Hematopoietic multipotent progenitor cell treated with erythropoietin and hydrocortisone succinate and interleukin-3 and kit ligand, for 8 days (in vitro differentiated cells): ENCODE results near the gene PPP1R7.
"Not testable (repeated sequence)": the region's sequence is repeated elsewhere in the genome, so short reads cannot be mapped to it uniquely, and the experiment has no call there.

Source experiments
- DNase-seq: peaks from one replicate; pipeline ENCODE4 v3.0.0-alpha.2; 2015

PPP1R7 gene, protein sequence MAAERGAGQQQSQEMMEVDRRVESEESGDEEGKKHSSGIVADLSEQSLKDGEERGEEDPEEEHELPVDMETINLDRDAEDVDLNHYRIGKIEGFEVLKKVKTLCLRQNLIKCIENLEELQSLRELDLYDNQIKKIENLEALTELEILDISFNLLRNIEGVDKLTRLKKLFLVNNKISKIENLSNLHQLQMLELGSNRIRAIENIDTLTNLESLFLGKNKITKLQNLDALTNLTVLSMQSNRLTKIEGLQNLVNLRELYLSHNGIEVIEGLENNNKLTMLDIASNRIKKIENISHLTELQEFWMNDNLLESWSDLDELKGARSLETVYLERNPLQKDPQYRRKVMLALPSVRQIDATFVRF

DNA sequence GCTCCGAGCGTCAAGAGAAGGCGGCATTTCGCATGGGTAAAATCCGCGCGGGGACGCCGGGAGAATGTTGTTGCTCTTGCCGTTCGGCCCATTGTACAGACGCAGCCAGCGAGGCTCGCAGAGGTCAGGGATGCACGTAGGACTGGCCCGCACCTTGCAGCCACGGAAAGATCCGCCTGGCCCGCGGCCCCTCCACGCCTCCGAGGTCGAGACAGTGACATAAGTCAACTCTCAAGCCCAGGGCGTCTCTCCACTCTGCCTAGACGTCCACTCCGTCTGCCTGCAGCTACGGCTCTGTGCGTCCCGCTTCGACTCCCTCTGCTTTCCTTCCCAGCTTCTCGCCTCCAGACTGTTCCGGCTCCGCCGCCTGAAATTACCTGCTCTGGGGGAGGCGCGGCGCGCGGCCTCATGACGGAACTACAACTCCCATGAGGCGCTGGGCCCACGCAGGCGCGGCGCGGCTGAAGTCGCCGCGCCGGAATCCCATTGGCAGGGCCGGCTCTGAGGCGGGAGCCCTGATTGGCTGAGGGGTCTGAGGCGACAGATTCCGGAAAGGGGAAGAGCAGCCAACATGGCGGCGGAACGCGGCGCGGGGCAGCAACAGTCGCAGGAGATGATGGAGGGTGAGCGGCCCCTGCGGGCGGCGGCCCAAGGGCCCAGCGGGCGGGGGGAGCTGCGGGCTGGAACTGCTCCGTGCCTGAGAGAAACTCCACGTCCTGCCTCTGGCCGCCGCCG, at the start of gene PPP1R7:
TSS of gene PPP1R7 (plus strand) at position 543 of the 735 bp plus-strand sequence. CDS start at position 572, 29 bp downstream.
- peak; percentile 95 for DNase-seq

DNA sequence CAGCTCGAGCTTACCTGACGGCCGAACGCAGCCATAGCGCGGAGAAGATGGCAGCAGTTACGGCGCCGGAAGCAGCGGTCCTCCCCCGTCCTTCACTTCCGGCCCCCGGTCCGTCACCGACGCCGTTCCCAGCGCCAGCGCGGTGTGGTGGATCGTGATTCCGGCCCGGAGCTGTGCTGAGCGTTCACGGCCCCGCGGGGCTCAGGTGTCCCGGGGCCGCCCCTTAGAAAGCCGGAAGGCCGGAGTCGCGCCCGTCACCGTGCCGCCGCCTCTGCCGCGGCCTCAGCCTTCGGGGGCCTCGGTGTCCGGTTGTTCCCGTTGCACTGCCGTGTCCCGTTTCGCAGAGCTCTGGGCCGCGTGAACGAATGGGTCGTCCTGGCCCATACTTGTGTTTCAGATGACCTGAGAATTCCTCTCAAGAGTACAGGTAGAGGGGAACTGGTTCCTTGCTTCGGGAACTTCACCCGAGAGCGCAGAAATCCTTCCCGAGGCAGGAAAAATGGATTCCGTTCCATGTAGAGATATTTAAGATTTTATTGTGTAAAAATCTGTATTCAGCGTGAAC, 47.9 kb upstream of the PPP1R7 start, which contains the start of gene MTERF4:
TSS of gene MTERF4 (minus strand) at position 49 of the 565 bp plus-strand sequence. CDS start at position 35, 14 bp downstream.
- peak; percentile 87 for DNase-seq

DNA sequence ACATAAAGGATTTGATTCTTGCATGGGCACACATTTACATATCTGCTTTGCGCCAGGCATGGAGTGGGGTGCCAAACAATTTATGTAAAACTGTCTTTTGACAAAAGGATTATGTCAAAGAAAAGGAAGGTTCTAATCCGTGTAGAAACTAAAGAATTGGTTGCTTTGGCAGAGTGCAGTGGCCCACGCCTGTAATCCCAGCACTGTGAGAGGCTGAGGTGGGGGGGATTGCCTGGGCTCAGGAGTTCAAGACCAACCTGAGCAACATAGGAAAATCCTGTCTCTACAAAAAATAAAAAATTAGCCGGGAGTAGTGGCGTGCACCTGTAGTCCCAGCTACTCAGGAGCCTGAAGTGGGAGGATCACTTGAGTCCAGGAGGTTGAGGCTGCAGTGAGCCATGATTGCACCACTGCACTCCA, 47.1 kb upstream of the PPP1R7 start:
- DNase-seq, result peak; percentile 17

DNA sequence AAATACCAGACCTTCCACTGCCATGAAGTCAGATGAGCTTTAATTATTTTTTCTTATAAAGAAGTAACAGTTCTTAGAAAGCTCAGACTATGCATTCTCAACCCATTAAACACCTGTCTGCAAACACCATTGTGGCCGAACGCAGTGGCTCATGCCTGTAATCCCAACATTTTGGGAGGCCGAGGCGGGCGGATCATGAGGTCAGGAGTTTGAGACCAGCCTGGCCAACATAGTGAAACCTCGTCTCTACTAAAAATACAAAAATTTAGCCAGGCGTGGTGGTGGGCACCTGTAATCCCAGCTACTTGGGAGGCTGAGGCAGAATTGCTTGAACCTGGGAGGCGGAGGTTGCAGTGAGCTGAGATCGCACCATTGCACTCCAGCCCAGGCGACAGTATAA, 45.7 kb upstream of the PPP1R7 start:
- DNase-seq, result not testable (repeated sequence)

DNA sequence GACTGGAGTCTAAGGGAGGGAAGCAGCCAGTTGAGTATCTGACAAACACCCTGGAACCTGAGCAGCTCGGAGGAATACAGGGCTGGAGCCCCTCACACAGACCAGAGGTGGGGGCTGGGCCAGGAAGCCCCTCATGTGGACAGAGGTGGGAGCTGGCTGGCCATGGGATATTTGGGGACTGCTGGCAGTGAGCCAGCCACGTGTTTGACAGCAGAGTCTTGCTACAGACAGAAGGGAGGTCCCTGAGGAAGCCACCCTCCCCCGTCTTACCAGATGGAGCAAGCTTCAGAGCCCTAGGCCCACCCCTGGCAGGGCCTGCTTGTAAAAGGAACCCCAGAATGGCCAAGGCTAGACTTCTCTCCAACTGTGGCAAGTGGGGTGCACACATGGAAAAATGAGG, 44.6 kb upstream of the PPP1R7 start:
- DNase-seq, result no peak

DNA sequence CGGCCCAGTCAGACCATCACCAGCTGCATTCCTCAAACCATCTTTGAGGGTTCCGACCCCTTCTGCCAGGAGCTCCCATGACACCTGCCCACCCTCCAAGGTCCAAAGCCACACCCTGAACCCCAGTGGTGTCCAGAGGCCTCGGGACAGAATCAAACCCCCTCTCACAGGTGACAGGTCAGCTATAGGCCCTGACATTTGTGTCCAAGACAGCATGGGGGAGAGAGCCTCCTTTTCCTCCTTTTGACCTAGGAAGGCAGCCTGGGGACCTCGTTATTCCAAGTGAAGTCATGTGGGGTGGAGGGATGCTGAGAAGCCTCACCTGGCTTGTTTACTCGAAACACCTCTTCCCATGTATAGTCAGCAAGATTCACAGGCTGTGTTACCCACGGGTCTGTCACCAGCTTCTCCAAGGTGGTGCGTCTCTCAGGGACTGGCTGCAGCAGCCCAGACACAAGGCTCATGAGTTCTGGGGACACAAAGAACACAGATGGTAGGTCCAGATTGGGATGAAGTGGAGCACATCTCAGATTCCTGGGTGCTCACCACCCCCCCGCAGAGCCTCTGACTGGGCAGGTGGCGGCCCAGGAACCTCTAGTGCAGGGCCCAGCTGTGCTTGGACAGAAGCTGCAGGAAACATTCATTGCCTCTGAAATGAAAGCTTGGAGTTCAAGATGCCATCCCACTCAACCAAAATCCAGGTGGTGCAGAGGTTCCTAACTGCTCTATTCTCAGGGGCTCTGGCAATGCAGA, 43.1 kb upstream of the PPP1R7 start:
- DNase-seq, result no peak

DNA sequence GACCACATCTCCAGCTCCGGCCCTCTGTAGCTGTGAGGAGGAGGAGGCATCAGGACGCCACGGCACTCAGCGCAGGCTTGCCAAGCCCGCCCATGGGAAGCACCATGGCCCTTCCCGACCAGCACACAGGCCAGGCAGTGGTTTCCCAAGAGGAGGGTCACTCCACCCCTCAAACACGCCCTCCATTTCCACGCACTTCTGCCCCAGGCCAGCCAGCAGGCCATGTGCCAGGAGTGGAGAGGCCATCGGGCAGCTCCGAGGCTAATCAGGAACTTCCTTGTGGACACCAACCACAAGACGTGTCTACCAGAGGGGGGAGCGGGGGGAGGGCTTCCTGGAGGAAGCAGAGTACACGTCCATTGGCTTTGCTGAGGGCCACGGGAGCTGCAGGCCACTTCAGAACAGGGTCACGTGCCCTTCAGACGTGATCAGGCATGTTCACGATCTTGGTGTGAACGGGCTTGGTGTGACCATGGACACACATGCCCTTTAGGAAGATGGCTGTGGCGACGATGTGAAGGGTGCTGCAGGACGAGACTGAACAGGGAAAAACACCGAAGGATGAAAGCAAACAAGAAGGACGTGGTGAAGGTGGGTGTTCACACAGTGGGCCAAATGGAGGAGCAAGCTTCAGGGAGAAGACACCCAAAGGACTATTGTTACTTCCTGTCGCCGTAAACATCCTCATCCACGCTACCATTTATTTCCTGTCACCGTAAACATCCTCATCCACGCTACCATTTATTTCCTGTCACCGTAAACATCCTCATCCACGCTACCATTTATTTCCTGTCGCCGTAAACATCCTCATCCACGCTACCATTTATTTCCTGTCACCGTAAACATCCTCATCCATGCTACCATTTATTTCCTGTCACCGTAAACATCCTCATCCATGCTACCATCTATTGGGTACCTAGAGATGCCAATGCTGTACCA, 41.7 kb upstream of the PPP1R7 start:
- DNase-seq, result no peak

DNA sequence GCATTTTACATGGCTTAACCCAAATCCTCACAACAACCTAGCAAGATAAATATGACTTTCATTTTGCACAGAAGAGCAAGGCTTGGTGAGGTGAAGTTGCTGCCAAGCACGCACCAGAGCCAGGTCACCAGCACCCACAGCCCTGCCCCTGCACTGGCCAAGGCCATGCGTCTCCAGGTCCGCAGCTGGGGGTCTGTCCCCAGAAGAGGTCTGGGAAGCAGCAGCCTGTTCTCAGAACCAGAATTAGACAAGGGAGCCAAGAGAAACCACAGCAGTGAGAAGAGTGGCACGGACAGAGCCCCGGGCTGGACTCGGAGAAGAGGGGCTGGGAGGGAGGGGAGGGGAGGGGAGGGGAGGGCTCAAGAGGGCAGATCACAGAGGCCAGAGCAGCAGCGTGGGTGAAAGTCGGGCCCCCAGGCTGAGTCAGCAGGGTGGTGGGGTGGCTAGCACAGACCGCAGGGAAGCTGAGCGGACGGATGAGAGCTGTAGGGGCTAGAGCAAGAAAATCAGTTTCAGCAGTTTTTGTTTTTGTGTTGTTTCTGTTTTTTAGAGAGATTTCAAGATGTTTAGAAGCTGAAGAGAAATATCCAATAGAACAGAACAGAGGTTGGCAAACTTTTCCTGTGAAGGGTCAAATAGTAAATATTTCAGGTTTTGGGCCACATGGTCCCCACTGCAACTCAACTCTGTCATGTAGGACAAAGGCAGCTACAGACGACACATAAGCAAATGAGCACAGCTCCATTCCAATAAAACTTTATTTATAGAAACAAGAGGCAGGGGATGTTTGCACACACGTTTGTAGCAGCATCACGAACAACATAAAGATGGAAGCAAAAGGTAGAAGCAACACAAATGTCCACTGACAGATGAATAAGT, 40.8 kb upstream of the PPP1R7 start:
- DNase-seq, result no peak

DNA sequence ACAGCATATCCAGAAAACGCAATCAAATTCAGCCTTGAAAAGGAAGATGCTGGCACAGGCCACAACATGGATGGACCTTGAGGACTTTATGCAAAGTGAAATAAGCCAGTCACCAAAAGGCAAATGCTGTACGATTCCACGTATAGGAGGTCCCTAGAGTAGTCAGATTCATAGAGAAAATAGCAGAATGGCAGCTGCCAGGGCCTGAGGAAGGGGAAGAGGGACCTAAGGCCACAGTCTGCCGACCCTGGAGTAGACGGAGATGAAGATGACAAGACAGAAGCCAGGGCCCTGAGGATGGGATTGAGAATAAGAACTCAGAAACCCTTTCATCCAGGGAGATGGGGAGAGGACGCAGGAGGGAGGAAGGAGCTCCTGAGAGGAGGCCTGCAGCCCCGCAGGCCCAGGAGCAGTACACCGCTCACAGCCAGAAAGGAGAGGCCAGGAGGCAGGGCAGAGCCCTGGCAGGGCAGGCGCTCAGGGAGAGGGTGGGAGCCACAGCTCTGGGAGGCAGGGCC, 40.1 kb upstream of the PPP1R7 start:
- no peak for DNase-seq

DNA sequence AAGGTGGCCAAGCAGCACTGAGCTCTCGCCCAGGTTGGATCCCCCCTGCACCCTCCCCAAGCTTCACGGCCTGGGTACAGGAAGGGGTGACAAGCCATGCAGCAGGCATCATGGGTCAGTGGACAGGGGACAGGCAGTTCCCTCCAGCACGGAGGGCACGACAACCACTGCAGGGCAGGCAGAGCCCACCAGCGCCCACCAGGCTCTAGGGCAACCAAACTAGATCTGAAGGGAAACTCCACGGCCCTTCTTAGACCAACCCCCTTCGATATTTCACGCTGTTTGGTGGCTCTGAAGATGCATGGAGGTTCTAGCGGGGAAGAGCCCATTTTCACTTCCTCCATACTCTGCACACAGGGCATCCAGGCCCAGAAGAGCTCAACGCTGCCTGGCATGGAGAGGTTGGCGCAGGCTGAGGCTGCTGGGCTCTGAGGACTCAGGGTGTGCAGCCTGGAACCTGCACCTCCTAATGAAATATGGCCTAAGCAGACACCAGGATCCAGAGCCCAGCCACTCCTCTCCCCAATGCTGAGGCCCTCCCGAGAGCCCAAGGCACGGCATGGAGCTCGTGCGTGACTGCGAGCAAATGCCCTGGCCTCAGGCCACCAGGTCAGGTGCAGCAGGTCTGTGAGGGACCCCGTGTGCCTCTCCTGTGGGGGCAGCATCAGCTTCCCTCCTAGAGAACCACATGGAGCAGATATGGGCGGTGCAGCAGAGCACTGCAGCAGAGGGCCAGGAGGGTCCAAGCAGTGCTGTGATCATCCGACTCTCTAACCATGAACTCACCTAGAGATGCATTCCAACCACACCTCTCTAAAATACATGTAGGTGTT, 39.4 kb upstream of the PPP1R7 start:
- no peak for DNase-seq

DNA sequence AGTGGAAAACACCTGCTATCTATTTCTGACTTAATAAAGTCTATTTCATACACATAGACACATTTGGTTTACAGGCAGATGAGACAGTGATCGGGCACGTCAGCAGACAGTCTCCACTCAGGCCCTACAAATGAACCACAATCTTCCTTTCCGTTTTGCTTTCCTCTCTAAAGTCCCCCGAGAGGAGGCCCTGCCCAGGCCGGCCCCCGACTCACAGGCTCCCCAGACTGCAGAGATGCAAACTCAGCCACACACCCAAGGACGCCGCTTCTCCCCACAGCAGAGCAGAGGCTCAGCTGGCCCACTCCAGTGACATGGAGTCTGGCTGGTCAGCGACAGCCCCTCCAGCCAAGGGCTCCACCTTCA, 38.8 kb upstream of the PPP1R7 start:
- no peak for DNase-seq

DNA sequence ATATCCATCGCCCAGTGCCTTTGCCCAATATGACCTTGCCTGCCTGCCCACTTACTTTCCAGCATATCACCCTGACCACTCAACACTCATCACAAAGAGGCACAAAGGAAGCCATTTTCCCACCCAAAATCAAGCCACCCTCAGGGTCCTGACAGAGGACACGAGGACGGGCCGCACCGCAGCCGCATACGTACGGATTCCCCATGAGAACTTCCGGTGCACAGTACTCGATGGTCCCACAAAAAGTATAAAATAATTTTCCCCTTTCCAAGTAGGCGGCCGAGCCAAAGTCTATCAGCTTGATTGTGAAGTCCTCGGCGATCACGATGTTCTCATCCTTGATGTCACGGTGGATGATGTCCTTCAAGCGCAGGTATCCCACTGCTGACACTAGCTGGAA, 38.2 kb upstream of the PPP1R7 start:
- DNase-seq, result no peak

DNA sequence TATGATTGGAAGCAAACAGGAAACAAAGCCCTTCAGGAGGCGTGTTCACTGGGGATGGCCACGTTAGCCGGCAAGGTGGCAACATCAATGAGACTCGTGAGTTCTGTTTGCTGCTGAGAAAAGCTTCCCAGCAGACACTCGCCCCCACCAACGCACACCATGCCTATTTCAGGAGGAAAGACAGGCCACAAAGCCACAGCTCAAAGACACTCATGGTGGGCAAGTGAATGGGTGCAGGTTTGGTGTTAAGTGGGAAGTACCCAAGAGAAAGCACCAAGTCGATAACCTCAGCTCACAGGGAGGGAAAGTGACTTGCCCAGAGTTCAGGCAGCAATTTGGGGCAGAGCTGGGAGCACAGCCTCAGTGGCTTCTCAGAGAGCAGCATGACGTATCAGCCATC, 37.7 kb upstream of the PPP1R7 start:
- DNase-seq, result no peak

DNA sequence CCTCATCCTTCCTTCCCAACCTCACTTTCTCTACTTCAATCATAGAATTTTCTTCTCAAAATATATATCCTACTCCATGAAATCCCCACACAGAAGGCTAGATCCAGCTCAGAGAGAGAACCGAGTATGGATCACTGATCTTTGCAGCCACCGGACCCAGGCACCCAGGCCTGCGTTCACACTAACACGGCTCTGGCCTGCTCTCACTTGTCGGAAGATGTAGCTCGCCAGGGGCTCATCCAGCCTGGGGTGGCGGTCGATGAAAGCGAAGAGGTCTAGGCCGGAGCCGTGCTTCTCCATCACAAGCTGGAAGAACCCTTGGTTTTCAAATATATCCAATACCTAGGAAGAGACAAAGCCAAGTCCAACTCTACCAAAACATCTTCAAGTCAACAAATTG, 35.4 kb upstream of the PPP1R7 start:
- no peak for DNase-seq

DNA sequence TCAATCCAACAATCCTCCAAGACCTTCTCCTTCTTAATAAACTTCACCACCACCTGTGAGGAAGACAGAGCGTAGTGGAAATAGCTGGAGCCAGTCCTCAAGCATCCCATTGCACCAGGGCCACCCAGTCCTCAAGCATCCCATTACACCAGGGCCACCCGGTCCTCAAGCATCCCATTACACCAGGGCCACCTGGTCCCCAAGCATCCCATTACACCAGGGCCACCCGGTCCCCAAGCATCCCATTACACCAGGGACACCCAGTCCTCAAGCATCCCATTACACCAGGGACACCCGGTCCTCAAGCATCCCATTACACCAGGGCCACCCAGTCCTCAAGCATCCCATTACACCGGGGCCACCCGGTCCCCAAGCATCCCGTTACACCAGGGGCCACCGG, 34.9 kb upstream of the PPP1R7 start:
- DNase-seq, result no peak

DNA sequence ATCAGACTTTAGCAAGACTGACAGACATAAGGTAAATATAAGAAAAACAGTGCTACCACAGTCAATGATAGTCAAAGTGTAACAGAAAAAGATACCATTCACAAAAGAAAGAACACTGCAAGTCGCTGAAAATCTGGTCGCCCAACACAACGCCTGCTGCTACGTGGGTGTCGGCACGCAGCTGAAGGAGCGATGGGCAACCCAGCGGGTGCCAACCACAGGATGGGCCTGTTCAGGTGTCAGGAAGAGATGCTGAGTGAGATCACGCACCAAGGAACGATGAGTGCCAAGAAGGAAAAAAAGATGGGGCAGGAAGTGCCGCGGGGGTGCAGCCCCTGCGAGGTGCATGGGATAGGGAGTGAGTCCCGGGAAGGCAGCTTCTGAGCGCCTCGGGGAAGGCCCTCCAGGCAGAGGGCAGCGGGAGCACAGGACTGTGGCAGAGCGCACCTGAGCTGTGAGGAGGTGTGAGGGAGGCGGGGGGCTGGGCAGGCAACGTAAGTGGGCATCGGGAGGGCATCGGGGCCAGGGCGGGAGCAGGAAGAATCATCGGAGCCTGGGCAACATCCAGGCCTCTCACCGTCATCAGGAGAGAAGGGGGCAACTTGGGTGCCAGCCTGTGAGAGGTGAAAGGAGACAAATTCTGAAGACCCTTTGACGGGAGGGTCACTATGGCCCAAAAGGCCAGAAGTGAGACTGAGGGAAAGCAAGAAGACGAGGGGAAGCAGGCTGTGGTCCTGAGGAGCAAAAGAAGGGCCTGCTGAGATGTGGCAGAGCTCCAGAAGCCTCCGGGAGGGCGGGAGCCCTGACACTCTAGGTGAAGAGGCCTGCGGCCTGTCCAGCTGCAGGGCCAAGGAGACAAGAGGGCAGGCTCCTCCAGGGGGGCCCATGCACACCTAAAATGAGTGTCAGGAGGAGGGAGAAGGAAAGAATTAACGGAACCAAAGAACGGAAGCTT, 33.4 kb upstream of the PPP1R7 start:
- DNase-seq, result no peak

DNA sequence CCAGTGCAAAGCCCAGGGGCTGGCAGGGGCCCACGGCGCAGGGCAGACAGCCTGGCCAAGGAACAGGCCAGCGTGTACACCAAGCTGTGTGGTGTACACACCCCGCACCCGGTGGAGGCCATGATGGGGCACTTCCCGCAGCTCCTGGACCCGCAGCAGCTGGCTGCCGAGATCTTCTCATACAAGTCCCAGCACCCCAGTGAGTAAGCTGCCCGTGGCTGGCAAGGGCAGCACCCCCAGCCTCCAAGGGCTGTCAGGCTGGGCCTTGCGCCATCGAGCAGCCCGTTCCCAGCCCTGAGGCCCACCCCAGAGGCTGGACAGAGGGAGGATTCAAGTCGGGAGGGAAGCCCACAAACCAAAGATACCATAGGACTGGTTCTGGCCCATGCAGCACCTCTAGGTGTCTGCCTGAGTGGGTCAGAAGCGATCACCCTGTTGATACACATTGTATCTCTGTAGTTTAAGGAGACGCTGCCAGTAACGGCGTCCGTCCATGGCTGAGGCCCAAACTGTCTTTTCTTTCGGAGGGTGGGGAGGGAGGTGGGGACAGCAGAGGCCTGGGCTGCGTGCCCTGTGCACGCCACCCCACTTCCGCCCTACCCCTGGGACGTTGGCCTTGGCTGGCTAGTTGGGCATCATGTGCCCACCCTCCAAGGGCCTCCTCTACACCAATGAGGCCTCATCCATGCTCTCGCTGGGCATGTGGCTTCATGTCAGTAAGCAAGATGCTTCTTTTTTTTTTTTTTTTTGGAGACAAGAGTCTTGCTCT, 31.3 kb upstream of the PPP1R7 start:
- no peak for DNase-seq

DNA sequence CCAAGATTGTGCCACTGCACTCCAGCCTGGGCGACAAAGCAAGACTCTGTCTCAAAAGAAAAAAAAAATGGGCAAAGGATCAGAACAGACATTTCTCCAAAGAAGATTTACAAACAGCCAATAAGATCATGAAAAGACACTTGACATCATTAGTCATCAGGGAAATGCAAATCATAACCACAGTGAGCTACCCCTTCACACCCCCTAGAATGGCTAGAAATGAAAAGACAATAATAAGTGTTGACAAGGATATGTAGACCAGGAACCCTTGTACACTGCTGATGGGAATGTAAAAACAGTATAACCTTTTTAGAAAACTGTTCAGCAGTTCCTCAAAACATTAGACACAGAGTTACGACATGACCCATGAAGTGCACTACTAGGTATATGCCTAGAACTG, 29.8 kb upstream of the PPP1R7 start:
- DNase-seq, result no peak
